OCI-LY1 (cell line): ENCODE data around the gene CAMTA1.

ENCODE experiments used
- CTCF ChIP-seq: fragments of 200-600 bp; sonication (generic), shearing (Covaris generic); IDR thresholded peaks from 2 replicates; pipeline ENCODE4 v1.5.1; 2017; ENCODE audit warnings: mild to moderate bottlenecking, antibody characterized with exemption, low read length, moderate library complexity, mixed read lengths
- EZH2 ChIP-seq: fragments of 200-600 bp; sonication (generic), shearing (Covaris generic); IDR thresholded peaks from 2 replicates; pipeline ENCODE4 v1.8.0; 2017; ENCODE audit warnings: borderline replicate concordance, mixed run types, mild to moderate bottlenecking, antibody characterized with exemption, low read length, moderate library complexity, mixed read lengths

GRCh38 chr1:7130127-7130526 lies 344.9 kb downstream of the CAMTA1 start:
- TF ChIP-seq CTCF (no peak), EZH2 (no peak)
